ENCODE results near the gene EFNA2. TPM values are rescaled to one million over a fixed set of nuclear protein-coding genes. Genes with fewer than 3 reads are reported as not detected.

Gene EFNA2
- total and polyA plus RNA-seq, 2 of the 8 experiments (the other 6 are each of a cell fraction or from before 2014, with no cell fraction given), result 4.0 to 7.0 TPM

DNA sequence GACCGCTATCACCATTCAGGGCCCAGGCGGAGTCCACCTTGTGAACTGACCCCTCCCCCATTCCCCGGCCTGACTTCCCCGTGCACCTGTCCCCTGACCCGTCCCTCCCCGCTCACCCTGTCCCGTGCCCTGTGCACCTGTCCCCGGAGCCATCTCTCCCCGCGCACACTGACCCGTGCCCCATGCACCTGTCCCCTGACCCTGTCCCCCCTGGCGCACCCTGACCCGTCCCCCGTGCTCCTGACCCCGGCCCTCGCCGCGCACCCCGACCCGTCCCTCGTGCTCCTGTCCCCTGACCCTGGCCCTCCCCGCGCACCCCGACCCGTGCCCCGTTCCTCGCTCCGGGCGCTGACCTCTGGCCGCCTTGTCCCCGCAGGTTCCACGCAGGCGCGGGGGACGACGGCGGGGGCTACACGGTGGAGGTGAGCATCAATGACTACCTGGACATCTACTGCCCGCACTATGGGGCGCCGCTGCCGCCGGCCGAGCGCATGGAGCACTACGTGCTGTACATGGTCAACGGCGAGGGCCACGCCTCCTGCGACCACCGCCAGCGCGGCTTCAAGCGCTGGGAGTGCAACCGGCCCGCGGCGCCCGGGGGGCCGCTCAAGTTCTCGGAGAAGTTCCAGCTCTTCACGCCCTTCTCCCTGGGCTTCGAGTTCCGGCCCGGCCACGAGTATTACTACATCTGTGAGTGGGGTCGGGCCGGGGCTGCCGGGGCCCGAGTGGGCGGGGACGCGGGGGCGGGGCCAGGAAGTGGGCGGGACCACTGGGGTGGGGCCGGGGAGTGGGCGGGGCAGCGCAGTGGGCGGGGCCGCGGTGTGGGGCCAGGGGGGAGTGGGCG is 9.7 kb downstream of the EFNA2 start:
- FAIRE-seq (no peak), DNase-seq (ENCODE audit: low read depth in 1 of 2, low spot score in 2 of 2) (peak in 1 of 2 experiments; percentile 83)
- H2AFZ ChIP-seq (ENCODE audit: low read length), result no peak overlapping the region

More for the DNA sequence above, 9.7 kb downstream of the EFNA2 start:
- Histone ChIP-seq H3K23ac (ENCODE audit: insufficient read length) (no peak overlapping the region), H3K79me2 (ENCODE audit: control insufficient read depth in 1 of 2, insufficient read depth in 2 of 2, low read length in 2 of 2) (no peaks in the 10 kb centered on the region), H2AK5ac (ENCODE audit: low read depth, low read length) (no peak overlapping the region), H2BK20ac (ENCODE audit: low read length) (no peak overlapping the region), H3K4ac (replicated peaks; ENCODE audit: insufficient read length, low read depth, low read length) (no peak overlapping the region), H4K5ac (ENCODE audit: insufficient read length, low read depth, low read length) (no peak overlapping the region), H3K4me1 (replicated peaks in 1 of 4; ENCODE audit: control insufficient read depth in 3 of 4, insufficient read depth in 4 of 4, low read length in 3 of 4) (peaks cover 0 to 7% (median under 1%) of the 10 kb centered on the region in 4 experiments; a peak in 4 of 7 replicates), H2BK12ac (ENCODE audit: low read depth, low read length) (no peak overlapping the region), H2BK5ac (ENCODE audit: low read depth, low read length) (no peak overlapping the region), H3K27me3 (replicated peaks in 1 of 4; ENCODE audit: control insufficient read depth in 3 of 4, extremely low read depth in 1 of 4, insufficient read depth in 3 of 4, low read length in 3 of 4) (peaks cover 0 to 2% (median 1%) of the 10 kb centered on the region in 4 experiments; a peak in 2 of 7 replicates), H3K4me3 (ENCODE audit: extremely low read depth in 1 of 4, insufficient read depth in 2 of 4, low read depth in 3 of 4, low read length in 4 of 4) (peak overlapping the region; percentile 26 to 68 (median 32); a peak in 7 of 8 replicates), H2BK15ac (ENCODE audit: low read length) (no peak overlapping the region), H4K8ac (ENCODE audit: extremely low read depth, insufficient read depth, low read length) (no peak overlapping the region; the same call in 1 of the 2 replicates), H3K36me3 (ENCODE audit: control insufficient read depth in 2 of 4, insufficient read depth in 4 of 4, low read length in 3 of 4) (no peaks in the 10 kb centered on the region), H3K4me2 (ENCODE audit: insufficient read depth in 1 of 2, low read depth in 2 of 2, low read length in 2 of 2) (peak overlapping the region; percentile 33 to 84), H3K23me2 (ENCODE audit: low read depth, low read length) (no peaks in the 10 kb centered on the region; the same call in 1 of the 2 replicates), H4K91ac (replicated peaks; ENCODE audit: insufficient read length, low read length) (no peak overlapping the region), H3K79me1 (ENCODE audit: low read depth, low read length) (peaks cover 2% of the 10 kb centered on the region; the same call in 1 of the 2 replicates), H3K9ac (replicated peaks in 1 of 4; ENCODE audit: extremely low read depth in 1 of 4, low read depth in 3 of 4, low read length in 3 of 4) (no peak overlapping the region), H2BK120ac (replicated peaks; ENCODE audit: low read depth, low read length) (no peak overlapping the region), H3K9me3 (ENCODE audit: insufficient read depth in 2 of 2, low read depth in 1 of 2, low read length in 1 of 2) (no peaks in the 10 kb centered on the region), H3K14ac (ENCODE audit: insufficient read length) (no peak overlapping the region), H3K27ac (ENCODE audit: low read depth, low read length) (no peak overlapping the region), H4K20me1 (replicated peaks in 1 of 2; ENCODE audit: control insufficient read depth in 1 of 2, insufficient read depth in 2 of 2, low read length in 2 of 2) (peaks cover 7% of the 10 kb centered on the region in 2 experiments), H3K18ac (ENCODE audit: extremely low read depth, low read length) (no peak overlapping the region), H3K56ac (replicated peaks; ENCODE audit: insufficient read length, low read depth, low read length) (no peak overlapping the region)
- WGBS, 2 experiments (ENCODE audit: extremely low coverage in 1 of 2, insufficient coverage in 1 of 2, insufficient read length in 1 of 2, insufficient replicate concordance in 2 of 2, low coverage in 1 of 2, low lambda C conversion rate in 2 of 2, missing lambda C conversion rate in 1 of 2), result 8% methylated on average over 44 of the region's 82 CpGs; no CpG with 5 or more reads in 1 of the 2 experiments
- ChIA-PET POLR2A (ENCODE audit: partially characterized antibody) (interaction anchor here (1.3 to 1.8 kb wide), 4 partner anchors 20 to 141 kb away, joined by 3 to 8 read pairs (median 5); partner anchors contain the start of genes CIRBP and FAM174C), CTCF (ENCODE audit: partially characterized antibody) (interaction anchor here (1.0 kb wide), 1 partner anchor 102 kb away, joined by 3 read pairs; no protein-coding TSS in a partner anchor)
- TF ChIP-seq, protein P1, sequence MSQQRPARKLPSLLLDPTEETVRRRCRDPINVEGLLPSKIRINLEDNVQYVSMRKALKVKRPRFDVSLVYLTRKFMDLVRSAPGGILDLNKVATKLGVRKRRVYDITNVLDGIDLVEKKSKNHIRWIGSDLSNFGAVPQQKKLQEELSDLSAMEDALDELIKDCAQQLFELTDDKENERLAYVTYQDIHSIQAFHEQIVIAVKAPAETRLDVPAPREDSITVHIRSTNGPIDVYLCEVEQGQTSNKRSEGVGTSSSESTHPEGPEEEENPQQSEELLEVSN (IDR thresholded peaks at IDR 0.05), result peak; percentile 34
- TF ChIP-seq RXRA (IDR thresholded peaks at IDR 0.05; ENCODE audit: insufficient read depth, low read depth, low read length), result no peak
- TF ChIP-seq TBP (IDR thresholded peaks at IDR 0.05; ENCODE audit: low read depth, low read length), result peak; percentile 38; the same call in 1 of the 2 replicates
- TF ChIP-seq KDM4A (IDR thresholded peaks at IDR 0.05; ENCODE audit: low read depth, low read length, severe bottlenecking), result peak; percentile 47
- peak; percentile 59 for TF ChIP-seq MAX (IDR thresholded peaks at IDR 0.05)
